T-helper 1 cell (primary cell): Measurements from ENCODE around the gene EFCAB6.

ENCODE experiments used
- DNase-seq, 5 donors: peaks; one replicate each; pipeline ENCODE4 v3.0.0-alpha.2; 2012 to 2020

The EFCAB6 gene

DNA sequence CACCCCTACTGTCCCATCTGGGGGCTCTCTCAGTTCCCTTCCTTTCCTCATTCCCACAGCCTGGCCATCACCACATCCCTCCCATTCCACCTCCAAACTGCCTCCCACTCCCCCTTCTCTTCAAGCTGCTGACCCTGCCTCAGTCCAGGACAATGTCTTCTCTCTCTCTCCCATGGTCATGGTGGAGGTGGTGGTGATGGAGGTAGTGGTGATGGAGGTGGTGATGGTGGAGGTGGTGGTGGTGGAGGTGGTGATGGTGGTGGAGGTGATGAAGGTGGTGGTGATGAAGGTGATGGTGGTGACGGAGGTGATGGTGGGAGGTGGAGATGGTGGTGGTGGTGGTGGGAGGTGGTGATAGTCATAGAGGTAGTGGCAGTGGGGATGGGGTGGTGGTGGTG is 313.2 kb downstream of the EFCAB6 start:
- no peak for DNase-seq

DNA sequence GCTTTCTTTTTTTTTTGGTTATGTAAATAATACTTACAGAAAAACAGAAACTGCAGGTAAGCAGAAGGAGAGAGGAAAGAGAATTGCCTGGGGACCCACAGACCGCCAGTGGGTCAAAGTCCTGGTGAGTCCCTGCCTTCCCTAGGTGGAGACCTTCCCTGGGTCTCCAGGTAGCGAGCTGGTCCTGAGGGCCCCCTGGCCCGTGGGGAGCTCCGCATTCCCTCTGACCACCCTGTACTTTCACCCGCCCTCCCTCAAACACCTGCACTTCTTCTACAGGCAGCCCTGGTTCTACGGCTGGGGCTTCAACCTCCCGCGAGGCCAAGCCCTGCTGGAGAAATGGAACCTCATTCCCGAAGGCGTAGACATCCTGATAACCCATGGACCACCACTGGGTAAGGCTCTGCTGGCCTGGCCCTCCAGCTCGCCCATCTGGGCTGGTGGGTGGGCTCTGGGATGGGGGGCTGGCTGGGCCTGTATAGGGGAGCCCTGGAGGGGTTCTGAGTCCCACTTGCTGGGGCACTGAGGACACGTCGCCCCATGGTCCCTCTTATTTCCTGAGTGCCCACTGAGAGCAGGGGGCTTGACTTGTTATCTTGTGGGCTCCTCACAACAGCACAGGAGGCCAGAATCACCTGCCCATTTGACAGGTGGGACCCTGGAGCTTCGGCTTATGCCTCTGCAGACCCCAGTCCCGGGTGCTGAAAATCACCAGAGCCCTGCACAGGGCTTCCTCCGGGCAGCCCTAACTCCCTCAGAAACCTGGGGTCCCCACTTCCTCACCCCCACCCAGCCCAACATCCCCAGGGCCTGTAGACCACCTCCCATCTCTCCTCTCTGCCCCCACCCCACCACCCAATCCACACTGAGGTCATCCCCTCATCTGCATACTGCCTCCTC is 313.9 kb downstream of the EFCAB6 start:
- DNase-seq, result no peak

DNA sequence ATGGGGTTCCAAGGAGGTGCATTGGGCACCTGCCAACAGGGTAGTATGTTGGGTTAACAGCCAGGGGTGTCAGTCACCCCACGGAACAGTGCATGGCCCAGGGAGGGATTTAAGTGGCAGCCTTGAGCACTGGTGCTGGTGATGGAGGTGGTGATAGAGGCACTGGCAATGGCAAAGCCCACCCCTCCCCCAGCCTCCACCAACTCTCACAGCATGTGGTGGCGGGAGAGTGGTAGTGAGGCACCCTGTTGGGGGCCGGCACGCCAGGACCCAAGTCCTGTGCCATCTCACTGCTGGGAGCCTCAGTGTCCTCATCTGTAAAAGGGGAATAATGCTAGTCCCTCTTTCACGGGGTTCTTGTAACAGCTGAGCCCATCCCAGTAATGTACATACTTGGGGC is 318.8 kb downstream of the EFCAB6 start:
- no peak for DNase-seq

DNA sequence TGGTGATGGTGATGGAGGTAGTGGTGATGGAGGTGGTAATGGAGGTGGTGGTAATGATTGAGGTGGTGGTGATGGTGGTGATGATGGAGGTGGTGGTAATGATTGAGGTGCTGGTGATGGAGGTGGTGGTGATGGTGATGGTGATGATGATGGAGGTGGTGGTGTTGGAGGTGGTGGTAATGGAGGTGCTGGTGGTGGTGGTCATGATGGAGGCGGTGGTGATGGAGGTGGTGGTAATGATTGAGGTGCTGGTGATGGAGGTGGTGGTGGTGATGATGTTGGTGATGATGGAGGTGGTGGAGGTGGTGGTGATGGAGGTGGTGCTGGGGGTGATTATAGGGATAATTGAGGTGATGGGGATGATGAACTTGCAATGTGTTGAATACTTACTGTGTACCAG is 320.4 kb downstream of the EFCAB6 start:
- DNase-seq, result no peak

DNA sequence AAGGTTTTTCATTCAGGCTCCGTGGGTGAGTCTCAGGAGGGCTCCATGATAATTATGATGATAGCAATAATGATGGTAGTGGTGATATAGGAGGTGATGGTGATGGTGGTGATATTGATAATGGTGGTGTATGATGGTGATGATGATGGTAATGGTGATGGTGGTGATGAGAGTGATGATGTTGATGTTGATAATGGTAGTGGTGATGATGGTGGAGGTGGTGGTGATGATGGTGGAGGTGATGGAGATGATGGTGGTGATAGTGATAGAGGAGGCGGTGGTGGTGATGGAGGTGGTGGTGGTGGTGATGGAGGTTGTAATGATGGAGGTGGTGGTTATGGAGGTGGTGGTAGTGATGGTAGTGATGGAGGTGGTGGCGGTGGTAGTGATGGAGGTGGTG is 320.9 kb downstream of the EFCAB6 start:
- DNase-seq, result no peak

DNA sequence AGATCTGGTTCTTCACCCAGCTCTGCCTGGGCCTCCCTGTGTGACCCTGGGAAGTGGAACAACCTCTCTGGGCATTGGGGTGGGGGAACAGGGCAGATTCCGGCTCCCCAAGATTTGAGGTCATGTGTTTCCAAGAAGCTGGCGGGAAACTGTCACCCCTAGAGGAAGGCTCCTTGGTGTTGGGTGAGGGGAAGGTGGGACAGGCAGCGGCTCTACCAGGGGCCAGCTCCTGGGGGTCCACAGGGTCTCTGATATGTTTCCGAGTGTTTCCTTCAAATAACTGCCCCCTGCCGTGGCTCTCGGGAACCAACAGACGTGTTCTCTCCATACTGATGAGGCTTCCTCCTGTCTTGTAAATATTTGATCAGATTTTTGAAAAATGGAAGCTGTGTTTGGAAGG is 321.8 kb downstream of the EFCAB6 start:
- no peak for DNase-seq

DNA sequence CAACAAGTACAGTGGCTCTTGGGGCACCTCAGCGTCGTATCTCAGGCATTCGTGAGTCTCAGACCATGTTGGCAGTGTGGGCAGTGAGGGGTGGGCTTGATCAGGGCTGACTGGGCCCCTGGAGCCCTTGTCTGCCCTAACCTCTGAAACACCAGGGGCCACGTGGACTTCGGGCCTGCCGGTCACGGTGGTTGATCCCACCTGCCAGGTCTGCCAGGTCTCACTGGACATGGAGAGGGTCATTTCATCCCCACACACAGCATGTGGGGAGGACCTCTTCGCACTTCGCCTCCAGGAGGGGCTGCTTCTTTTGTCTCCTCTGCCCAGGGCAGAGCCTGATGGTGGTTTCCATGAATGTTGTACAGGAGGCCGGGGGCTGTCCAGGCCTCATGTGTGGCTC is 323.2 kb downstream of the EFCAB6 start:
- no peak for DNase-seq

DNA sequence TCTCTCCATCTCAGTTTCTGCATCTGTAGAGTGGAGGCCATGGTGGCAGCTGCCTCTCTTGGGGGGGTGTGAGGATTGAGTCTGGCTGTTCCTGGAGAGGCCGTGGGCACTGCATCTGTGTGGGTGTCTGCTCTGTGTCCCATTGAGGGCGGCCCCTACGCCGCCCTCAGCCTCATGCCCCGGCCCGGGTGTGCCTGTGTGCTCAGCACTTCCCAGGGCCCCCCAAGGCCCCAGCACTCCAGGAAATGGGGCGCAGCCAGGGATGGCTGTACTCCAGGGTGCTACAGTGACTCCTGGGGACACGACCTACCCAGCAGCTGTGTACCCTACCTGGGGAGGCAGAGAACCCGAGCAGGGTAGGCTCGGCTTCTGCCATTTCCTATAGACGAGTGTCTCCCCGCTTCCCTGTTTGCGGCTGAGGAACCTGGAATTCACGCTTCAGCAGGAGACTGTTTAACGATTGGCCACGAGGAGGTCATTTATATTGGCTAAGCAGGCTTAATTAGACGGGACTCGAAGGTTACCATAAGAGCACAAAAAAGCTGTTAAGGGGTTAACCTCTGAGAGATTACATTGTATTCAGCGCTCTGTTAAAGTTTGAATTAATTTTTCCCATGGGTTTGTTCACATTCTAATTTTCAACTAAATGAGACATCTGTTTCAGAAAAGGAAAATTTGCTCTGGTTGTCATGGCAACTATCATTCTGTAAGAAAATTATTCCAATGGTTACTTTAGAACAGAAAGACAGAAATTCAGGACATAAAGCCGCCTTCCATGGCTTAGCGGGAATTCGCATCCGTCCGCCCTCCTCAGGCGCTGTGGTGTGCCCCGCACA is 323.9 kb downstream of the EFCAB6 start:
- DNase-seq, result no peak

DNA sequence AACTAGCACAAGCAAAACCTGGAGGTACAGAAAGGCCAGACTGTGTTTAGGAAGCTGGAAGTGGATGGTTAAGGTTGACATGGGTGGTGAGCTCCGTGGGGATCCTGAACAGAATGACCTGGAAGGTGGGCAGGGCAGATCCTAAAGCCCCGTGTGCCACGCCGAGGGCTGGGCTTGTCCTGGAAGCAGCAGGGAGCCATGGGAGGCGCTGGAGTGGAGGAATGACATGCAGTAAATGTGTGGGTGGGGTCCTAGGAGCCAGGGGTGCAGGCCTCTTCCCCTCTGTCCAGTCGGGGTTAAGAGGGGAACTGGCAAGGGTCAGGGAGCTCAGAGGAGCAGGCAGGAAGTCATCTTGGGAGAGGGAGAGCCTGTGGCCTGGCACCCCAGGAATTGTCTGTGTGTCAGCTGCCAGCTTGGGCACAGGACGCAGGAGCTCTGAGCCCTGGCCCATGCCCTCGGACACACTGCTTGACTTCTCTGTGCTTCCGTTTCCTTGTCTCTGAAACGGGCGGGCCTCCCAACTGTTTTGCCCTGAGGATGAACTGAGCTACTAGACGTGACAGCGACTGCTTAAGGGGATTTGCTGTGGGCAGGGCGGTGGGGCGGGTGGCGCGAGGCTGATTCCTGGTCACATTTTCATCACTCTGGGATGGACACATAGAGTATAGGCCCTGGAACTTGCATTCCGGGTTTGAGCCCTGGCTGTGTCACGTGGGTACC is 324.6 kb downstream of the EFCAB6 start:
- DNase-seq, result no peak

DNA sequence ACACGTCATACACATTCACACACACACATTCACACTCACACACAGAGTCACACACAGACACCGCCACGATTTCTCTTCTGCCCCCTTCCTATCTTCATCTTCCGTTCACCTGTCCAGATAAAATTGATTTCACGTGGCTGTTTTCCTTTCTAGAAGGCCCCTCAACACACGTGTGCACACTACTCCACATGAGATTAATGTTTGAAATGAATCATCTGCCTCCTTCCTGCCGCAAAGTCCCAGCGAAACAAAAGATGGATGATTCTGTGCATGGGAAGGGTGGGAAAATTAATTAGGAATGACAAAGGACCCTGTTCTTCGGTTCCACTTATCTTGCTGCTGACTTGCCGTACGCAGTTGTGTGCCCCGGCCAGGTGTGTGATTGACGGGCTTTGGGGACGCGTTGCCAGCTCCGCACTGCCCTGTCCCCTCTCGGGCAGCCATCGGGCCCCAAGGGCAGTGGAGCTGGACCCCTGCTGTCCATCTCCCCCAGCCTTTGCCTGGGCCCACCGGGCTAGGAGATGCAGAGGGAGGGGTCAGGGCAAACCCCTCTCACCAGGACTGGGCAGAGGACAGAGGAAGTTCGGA is 326.5 kb downstream of the EFCAB6 start:
- no peak for DNase-seq

DNA sequence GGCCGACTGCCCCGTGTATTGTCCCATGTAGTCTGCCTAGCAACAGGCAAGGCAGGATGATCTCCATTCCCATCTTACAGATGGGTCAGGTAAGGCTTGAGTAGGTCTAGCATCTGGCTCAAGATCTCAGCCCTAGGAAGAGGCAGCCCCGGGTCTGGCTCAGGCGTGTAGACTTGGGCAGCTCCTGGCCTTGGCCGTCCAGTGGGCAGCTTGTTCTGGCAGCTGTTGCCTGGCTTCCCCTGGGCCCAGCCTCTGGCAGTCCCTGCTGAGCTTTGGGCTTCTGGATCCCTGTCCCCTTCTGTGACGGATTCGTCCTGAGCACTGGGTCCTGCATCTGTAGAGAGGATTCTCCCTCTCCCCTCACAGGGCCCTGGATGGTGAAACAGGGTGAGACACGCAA is 327.9 kb downstream of the EFCAB6 start:
- DNase-seq, result no peak

DNA sequence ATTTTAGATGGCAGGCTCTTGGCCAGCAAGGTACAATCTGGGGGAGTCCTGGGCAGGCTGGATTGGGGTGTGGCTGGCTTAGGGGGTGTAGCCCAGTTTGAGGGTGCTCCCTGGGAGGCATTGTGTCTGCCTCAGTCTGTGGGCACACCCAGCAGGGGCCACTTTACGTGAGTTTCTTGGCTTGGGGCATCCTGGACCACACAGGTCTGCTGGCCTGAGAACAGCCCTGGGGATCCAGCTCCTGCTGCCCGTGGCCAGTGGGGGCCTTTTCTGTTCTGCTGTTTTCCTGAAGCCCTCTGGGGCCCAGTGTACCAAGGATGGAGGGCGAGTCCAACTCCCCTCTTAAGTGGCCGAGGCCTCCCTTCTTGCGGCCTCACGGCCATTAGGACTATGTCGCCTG is 328.4 kb downstream of the EFCAB6 start:
- no peak for DNase-seq

DNA sequence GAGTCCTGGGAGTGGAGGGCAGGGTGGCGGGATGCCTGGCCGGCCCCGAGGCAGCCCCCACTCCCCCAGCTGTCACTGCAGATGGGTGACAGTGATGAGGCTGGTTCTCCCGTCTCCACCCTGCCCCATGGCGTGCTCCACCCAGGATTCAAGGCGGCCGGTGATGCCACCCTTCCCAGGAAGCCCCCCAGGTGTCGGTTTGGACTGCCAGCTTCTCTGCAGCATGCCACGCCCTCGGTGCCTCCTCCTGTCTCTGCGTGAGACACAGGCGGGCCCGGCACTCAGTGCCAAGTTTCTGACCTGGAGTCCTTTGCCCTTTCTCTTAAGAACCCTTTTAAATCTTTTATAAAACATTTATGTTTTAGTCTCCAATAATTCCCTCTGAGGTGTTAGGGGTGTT is 328.8 kb downstream of the EFCAB6 start:
- no peak for DNase-seq

DNA sequence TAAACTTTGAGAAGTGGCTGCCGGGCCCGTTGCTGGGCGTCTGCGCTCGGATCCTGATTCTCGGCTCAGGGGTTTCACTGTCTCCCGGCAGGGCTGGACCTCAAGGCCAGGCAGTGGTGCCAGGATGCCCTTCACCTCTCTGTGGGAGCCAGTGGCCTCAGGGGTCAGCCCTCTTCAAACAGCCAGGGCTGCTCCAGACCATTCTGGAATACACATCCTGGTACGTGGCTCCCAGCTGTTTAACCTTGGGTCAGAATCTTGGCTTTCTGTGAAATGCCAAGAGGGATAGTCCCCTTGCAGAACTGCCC is 329.8 kb downstream of the EFCAB6 start:
- DNase-seq, result no peak

DNA sequence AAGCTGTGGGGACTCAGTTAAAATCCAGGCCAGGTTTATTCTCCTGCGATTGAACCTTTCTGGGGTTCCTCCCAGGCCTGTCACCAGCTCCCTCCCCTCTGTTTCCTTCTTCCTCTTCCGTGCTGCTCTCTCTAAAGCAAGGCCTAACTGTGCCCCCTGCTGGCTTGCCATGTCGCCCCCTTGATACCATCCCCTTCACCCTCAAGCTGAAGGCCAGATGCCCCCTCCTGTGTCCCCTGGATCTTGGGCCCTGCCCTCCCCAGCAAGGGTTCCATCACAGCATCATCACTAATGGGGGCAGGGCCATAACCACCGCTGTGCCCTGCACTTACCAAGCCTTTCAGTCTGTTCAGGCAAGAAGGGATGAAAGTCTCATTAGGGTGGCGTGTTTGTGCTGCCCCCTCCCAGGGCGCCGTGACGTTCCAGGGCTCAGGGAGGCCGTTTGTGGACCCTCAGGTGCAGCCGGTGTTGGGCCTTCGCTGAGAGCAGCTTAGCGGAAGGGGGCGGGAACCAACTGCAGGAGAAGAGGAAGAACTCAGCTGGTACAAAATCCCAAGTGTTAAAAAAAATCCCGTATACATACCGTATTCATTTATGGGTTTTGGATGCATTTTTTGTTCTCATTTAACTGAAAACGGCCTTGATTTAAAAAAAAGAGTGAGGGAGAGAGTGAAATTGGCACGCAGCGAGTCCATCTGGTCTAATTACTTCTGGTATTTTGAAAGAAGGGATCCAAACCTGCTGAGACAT is 330.4 kb downstream of the EFCAB6 start:
- DNase-seq, result peak in 1 of 5 donors; percentile 21

DNA sequence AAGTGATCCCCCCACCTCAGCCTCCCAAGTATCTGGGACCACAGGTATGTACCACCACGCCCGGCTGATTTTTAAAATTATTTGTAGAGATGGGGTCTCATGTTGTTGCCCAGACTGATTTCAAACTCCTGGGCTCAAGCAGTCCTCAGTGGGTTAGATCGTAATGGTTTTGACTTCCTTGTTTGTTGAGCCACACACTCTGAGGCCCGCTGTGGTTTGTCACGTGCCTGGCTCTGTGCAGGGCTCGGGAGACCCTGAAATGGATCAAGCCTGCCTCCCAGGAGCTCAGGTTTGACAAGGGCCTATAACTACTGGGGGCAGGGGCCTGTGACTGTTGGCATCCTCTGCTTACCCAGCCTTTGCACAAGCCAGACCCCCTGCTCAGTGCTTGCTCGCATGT is 332.1 kb downstream of the EFCAB6 start:
- no peak for DNase-seq

DNA sequence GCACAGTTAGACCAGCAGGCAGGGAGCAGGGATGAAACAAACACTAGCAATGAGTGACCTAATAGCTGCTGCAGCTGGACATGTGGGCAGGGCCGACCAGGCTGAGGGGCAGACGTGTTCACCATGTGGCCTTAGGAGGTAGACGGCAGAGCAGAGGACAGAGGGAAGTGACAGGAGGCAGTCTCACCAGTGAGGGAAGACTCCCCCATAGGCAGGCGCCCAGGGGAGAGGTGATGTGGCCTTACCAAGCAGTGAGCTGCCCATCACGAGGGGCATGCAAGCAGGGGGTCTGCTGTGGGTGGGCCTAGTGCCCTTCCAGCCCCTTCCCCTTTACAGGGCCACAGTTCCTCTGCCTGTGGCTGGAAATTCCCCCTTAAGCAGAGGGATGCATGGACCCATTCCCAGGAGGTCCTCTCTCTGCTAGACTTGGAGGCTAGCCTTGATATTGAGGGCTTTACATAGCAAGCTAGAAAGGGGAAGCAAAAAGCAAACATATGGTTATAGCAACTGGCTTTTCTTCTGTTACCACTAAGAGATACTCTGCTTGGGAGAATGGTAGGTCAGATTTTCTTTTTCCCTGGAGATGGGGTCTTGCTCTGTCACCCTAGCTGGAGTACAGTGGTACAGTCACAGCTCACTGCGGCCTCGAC is 332.7 kb downstream of the EFCAB6 start:
- DNase-seq, result no peak
